Fibroblast of villous mesenchyme (primary cell): ENCODE results near the gene SMNDC1. TPM values are rescaled to one million over a fixed set of nuclear protein-coding genes. Genes with fewer than 3 reads are reported as not detected.

Source experiments
- DNase-seq: peaks from one replicate; pipeline ENCODE4 v3.0.0-alpha.2; 2010; ENCODE audit warnings: low read depth
- H3K4me3 ChIP-seq: 2 replicates; pipeline ENCODE4 v1.5.1; 2011; ENCODE audit warnings: low read depth, mild to moderate bottlenecking, low read length
- total RNA-seq: library from RNA; depleted of rRNA; stranded (reverse); fragments of >200 nt; gene quantifications from 2 replicates; pipeline ENCODE4 v1.2.3, GENCODE V29; 2012
- TF ChIP-seq, protein P1 (sequence below): IDR thresholded peaks from 2 replicates; pipeline ENCODE4 v1.5.1; 2012; ENCODE audit warnings: low read depth, mild to moderate bottlenecking, low read length; ENCODE audit not compliant: insufficient read depth

The SMNDC1 gene
- total RNA-seq, 1 donor = 11.7 TPM

DNA sequence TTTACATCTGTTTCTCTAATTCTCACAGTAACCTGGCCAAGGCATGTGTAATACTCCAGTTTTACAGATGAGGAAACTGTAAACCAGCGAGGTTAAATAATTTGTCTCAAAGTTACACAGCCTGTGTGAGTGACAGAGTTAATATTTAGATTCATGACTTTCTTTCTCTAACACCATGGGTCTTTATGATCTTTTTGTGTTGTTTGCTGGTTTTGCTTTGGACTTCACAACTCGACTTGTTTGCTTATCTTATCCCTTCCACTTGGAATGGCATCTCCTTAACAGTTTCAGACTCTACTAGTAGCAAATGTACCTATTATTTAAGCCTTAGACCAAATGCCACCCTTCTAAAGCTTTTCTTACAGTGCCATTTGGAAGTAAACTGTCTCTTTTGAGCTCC is 62.9 kb downstream of the SMNDC1 start:
- TF ChIP-seq, protein P1, sequence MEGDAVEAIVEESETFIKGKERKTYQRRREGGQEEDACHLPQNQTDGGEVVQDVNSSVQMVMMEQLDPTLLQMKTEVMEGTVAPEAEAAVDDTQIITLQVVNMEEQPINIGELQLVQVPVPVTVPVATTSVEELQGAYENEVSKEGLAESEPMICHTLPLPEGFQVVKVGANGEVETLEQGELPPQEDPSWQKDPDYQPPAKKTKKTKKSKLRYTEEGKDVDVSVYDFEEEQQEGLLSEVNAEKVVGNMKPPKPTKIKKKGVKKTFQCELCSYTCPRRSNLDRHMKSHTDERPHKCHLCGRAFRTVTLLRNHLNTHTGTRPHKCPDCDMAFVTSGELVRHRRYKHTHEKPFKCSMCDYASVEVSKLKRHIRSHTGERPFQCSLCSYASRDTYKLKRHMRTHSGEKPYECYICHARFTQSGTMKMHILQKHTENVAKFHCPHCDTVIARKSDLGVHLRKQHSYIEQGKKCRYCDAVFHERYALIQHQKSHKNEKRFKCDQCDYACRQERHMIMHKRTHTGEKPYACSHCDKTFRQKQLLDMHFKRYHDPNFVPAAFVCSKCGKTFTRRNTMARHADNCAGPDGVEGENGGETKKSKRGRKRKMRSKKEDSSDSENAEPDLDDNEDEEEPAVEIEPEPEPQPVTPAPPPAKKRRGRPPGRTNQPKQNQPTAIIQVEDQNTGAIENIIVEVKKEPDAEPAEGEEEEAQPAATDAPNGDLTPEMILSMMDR = no peak
- no peak overlapping the region for H3K4me3 ChIP-seq
- DNase-seq = no peak

DNA sequence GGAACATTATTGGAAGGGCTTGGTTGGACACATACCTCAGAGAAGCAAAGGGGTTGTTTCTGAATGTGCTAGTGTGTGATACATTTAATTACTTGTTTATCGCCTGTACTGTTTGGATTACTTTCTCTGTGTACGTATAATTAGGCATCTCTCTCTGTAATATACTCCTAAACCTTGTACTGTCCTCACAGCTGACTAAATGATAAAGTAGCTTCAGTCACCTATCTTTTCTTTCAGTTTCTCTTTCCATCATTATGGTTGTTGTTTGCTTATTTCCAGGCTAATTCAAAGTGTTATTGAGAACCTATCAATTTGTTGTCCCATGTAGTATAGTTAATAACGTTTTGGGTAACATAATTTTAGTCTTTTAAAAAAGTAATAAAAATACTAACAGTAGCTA is 63.3 kb downstream of the SMNDC1 start:
- no peak for DNase-seq
- TF ChIP-seq, protein P1 = no peak
- H3K4me3 ChIP-seq = no peak overlapping the region

Other genes starting within 250 kb of the SMNDC1 start
- 7.7 and 8.2 TPM in 2 replicates for gene MXI1, start 97.3 kb downstream of the SMNDC1 start, total RNA-seq
- 10.0 and 42.3 TPM in 2 replicates for gene DUSP5, start 193.0 kb upstream of the SMNDC1 start, total RNA-seq